ENCODE data around the gene ST7.

The ST7 gene

DNA sequence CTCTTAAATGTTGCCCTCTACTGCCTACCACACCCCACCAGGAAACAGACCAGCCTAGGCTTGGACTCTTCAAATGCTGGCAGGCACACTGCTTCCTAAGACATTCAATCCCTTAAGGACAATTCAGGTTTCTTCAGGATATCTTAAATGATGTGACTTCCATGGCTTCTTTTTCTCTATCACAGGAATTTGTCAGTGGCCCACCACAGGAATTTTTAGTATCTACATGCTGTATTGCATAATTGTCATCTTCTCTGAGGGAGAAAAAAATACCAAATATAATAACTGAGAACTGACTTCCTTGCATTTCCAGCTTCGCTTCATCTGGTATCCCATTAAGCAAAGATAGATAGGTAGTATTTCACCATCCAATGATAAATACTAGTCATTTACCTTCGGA, 240.3 kb downstream of the ST7 start:
- no peak for DNase-seq (ENCODE audit: low read depth)

DNA sequence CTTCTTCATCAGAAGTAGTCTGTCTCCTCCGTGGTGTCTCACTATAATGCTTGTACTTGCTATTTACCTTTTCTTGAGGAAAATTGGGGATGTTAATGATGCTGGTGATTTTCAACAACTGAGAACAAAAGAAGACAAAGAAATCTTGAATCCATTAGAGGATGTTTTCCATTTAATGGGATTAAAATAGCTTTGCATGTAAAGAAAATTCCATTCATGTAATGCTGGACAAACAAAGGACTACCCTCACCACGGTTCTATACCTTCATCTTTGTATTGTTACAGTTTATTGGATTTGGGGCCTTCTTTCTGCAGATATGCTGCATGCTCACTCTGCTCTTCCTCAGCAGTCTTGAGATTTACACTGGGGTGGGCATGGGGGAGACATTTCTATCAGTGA, 241.1 kb downstream of the ST7 start:
- DNase-seq (ENCODE audit: low read depth) = no peak

DNA sequence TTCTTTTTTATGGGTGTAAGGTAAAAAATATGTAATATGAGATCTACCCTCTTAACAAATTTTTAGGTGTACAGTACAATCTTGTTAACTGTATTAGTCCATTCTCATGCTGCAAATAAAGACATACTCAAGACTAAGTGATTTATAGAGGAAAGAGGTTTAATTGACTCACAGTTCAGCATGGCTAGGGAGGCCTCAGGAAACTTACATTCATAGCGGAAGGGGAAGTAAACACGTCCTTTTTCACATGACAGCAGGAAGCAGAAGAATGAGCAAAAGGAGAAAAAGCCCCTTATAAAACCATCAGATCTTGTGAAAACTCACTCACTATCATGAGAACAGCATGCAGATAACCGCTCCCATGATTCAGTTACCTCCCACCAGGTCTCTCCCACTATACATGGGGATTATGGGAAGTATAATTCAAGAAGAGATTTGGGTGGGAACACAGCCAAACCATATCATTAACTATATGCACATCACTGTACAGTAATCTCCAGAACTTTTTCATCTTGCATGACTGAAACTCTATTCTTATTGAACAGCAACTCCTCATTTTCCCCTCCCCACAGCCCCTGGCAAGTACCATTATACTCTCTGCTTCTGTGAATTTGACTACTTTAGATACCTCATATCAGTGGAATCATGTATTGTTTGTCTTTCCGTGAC, 242.2 kb downstream of the ST7 start:
- no peak for DNase-seq (ENCODE audit: low read depth)

GRCh38 chr7:117200132-117200531, 246.8 kb downstream of the ST7 start:
- no peak for DNase-seq (ENCODE audit: low read depth)

- no peak for DNase-seq (ENCODE audit: low read depth)
Measured at GRCh38 chr7:117200786-117201458, 247.6 kb downstream of the ST7 start.

DNA sequence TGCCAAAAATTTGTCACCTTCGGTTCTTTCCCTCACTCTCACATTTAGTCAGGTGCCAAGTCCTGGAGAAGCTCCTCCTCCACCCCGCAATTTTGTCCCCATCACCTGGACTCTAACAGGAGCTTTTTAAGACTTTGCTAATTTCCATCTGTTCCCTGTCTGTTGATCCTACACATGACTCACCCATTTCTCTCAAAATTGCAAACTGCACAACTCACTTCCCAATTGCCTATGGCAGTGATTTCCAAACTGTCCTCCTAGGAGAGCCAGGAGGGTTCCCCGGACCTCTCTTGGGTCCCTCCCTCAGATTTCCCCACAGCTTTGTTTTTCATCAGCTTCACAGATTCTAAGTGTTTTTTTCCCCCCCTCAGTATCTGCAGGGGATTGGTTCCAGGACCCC, 249.2 kb downstream of the ST7 start:
- no peak for DNase-seq (ENCODE audit: low read depth)

GRCh38 chr7:117203205-117203604, 249.9 kb downstream of the ST7 start:
- no peak for DNase-seq (ENCODE audit: low read depth)

DNA sequence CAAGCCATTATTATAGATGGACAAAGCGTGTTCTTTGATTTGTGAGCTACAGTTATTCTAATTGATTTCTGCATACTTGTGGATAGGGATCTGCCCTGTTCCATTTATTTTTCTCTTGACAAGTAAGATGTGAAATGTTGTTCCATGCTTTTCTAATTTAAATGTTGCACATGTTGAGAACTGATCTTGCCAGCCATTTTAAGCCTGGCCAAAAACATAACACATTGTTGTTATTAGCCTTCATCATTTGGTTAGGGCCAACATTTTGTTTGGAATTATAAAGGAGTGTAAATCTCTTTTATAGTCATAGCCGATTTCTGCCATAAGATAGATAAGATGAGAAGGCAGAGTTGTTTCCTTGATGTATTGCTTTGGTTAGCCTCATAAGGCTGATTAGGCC, 252.6 kb downstream of the ST7 start:
- no peak for DNase-seq (ENCODE audit: low read depth)

GRCh38 chr7:117208257-117208656, 255.0 kb downstream of the ST7 start:
- DNase-seq (ENCODE audit: low read depth) = no peak

DNA sequence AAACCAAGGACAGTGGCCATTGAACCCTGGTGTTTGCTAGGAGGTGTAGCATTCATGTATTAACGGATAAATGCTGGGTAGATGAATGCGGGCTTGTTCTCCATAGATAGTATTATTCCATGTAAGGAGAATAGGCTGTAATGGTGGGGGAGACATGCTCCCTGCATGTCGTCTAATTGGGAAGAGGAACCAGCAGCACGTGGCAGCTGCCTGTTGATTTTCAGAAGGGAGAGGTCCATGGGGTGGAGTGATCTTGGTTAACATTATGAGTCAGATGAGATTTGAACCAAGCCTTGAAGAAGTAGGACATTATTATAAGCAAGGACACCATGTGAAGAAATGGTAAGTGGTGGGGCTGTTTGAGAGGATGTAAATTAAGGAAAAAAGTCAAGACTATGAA, 257.1 kb downstream of the ST7 start:
- no peak for DNase-seq (ENCODE audit: low read depth)

GRCh38 chr7:117210908-117211307, 257.6 kb downstream of the ST7 start:
- no peak for DNase-seq (ENCODE audit: low read depth)

DNA sequence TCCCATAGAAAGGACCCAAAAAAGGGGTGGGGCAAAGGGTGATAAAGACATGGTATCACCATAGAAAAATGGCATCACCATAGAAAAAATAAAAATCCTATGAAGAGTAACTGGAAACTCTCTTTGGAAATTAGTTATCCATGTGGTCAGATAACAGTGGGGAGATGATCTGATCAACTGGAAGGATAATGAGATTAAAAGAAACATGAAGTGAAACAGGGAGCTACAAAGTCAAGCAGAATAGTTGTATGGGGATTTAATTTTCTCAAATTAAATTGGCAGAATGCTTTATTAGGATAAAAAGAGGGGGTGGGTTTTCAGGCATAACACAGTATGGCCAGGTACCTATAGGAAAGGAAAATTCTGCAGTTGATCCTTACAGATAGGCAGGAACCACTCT, 258.3 kb downstream of the ST7 start:
- DNase-seq (ENCODE audit: low read depth) = no peak

DNA sequence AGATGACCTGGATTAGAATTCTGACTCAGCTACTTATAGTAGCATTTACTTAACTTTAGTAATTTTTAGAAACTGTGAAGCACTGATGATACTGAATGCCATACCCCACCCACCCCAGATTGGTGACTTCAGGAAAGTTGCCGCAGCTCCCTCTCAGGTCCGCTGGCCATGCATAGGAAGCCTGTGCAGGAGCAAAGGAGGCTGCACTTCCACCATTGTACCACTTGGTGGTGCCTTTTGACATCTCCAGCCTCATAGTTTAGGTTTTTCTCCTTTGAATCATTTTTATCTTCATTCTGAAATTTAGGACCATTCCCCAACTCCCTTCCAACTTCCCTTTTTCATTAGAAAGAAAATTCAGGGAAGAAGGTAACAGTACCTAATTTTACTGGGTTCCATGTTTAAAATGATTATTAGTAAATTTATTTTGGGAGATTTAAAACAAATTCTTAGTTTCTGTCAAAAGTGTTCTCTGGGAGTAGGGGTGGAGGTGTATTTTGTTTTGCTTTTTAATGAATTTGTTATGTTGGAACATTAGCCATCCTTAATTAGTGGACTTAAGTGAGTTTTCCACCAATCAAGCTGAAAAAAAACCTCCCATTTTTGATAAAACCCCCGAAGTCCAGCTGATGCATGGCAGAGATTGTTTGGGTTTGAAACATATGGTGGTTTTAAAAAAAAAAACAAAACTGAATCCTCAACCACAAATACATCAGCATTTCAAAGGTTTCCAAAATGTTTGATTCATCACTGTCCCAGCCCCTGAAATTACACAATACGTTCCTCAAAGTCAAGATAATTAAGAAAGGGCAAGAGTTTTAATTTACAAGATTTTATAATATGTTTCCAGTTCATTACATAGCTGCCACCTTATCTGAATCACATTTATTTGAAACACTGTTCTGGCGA, 259.9 kb downstream of the ST7 start:
- DNase-seq (ENCODE audit: low read depth) = peak; percentile 12

- no peak for DNase-seq (ENCODE audit: low read depth)
Measured at GRCh38 chr7:117216010-117216409, 262.7 kb downstream of the ST7 start.

GRCh38 chr7:117216436-117217069, 263.3 kb downstream of the ST7 start:
- no peak for DNase-seq (ENCODE audit: low read depth)

DNA sequence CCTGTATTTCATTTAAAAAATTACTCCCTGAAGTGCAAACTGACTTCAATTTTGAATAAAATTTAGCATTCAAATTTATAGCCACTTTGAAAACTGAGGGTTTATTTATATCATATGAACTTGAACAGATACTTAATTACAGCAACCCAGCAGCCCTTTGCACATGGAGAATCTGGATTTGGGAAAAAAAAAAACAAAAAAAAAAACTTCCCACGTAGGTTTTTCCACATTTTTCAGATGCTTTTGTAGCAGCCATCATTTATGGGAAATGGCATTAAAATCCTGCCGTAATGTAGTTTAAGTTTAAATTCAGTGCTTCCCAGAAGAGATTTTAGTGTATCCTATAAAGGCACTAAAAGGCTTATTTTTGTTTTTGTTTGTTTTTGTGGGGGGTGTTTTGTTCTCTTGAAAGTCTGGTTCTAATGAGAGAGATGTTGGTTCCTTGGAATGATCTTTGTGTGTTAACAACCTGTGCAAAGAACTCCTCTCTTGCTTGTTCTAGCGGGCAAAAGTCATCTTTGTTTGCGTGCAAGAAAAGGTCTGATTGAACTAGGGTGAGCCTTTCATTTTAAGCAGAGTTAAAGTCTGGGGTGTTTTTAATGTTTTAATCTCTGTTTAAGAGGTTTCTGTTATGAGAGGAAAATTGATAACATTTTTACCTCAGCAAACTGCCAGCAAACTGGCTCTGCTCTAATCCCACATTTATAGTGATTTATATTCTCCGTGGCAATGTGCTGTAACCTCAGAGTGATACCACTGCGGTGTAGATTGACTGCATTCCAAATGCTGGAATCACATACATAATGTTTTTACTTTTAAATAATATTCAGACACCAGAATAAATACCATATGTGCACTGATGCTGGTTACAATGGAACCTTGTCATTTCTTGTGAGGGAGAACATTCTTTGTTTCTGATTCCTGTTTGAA, 264.1 kb downstream of the ST7 start:
- DNase-seq (ENCODE audit: low read depth) = no peak

- no peak for DNase-seq (ENCODE audit: low read depth)
Measured at GRCh38 chr7:117218700-117219099, 265.4 kb downstream of the ST7 start.

GRCh38 chr7:117219485-117219884, 266.2 kb downstream of the ST7 start:
- no peak for DNase-seq (ENCODE audit: low read depth)

DNA sequence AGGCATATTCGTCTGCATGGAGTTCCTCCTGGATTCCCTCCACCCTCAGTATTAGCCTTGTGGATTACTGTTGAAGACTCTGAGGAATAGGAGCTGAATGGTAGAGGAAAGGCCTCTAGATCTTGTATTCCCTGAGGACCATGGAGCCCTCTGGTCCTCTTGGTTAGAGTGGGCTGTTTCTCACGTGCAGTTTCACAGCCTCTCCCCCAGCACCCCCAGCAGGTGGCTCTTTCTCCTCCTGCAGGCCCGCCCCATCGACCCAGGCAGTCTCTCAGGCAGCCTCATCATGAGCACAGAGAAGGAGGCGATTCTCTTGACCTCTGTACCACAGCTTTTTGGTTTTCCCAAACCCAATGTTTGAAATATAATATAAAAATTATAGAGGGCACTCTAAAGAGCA, 267.5 kb downstream of the ST7 start:
- DNase-seq (ENCODE audit: low read depth) = no peak

DNA sequence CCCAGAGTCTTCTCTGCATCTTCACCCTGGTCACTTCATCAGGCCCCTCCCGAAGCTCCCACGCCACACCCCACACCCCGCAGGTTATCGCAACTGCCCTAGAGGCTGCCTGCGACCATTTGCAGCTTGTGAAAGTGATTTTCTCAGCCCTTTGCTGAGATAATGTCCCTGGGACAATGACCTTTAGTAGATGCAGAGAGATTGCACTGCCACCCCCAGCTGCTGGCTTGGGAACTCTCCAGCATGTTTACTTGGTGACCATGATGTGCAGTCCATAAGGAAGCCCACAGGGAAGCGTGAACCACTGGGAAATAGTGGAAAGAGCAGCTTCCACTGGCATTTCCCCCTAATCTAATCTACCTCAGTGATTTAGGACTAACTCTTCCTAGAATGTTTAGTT, 272.2 kb downstream of the ST7 start:
- no peak for DNase-seq (ENCODE audit: low read depth)

DNA sequence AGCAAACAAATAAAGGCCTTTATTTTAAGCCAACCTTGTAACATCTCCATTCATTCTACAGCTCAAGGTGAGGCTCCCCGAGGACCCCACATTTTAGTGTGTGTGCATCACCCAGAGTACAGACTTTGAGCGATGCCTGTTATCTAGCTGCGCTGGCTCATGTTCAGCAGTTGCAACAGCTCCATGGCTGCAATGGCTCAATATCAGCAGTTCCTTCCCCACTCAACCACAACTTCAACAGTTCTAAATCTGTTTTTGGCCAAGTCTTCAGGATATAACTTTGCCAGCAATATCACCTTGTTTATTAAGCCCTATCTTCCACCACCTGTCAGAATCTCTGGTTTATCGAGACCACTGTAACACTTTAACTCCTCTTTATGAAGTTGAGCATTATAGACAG, 273.8 kb downstream of the ST7 start:
- no peak for DNase-seq (ENCODE audit: low read depth)

Data from activated T-cell treated with anti-CD3 and anti-CD28 coated beads for 24 hours (primary cell).